ENCODE data around the gene ATM. TPM values are rescaled to one million over a fixed set of nuclear protein-coding genes. Genes with fewer than 3 reads are reported as not detected.

Gene ATM
- total RNA-seq, 2 donors from 2014 or later, result 36.4 to 81.3 TPM

DNA sequence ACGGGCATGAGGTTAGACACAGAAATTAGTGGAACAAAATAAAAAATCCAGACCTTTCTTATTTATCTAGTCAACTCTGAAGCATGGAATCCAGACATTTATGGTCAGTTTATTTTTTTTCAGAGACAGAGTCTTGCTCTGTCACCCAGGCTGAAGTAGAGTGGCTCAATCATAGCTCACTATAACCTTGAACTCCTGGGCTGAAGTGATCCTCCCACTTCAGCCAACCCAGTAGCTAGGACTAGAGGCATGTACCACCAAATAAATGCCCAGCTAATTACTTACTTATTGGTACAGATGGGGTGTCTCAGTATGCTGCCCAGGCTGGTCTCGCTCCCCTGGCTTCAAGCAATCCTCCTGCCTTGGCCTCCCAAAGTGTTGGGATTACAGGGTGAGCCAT is 9.1 kb upstream of the ATM start:
- H3K27ac Mint-ChIP-seq, result no peak overlapping the region
- DNase-seq (ENCODE audit: low spot score in 2 of 2) (no peak), ATAC-seq (no peak)
- peaks cover 13 to 59% of the 10 kb centered on the region in 2 donors for H3K36me3 Mint-ChIP-seq
- peaks cover 0 to 7% of the 10 kb centered on the region in 2 donors for H3K9me3 Mint-ChIP-seq

DNA sequence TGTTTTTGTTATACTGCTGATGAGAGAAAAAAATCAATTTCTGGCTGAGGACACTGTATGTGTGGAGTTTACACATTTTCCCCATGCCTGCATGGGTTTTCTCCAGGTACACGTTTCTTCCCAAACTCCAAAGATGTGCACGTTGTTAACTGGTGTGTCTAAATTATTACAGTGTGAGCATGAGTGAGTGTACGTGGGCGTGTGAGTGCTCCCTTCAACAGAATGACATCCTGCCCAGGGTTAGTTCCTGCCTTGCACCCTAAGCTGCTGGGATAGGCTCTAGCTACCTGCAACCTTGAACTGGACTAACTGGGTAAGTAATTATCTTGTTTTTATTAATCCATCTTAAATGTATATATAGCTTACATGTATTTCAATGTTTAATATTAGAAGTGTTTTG is 5.9 kb upstream of the ATM start:
- Mint-ChIP-seq H3K9me3 (no peaks in the 10 kb centered on the region), H3K36me3 (peaks cover 26 to 33% of the 10 kb centered on the region in 2 donors), H3K27ac (no peak overlapping the region)
- ATAC-seq, result no peak
- DNase-seq (ENCODE audit: low spot score in 2 of 2), result no peak

DNA sequence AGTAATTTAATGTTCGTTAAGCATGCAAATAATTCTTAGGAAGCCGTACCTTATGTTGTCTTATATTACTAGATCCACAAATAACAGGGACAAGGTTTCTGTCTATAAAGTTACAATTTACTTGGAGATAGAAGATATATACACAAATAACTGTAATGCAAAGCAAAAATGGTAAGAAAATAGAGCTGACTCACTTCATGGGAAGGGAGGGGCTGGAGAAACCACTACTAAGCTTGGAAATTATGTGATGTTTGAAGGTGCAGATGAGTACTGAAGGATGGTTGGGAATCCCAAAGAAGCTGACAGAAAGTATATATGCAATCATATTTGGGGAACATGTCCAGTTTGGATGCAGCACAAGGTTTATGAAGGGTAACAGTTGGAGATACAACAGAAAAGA is 4.4 kb upstream of the ATM start:
- DNase-seq (ENCODE audit: low spot score in 2 of 2), result no peak
- ATAC-seq, result no peak
- H3K36me3 Mint-ChIP-seq, result peaks cover 26 to 30% of the 10 kb centered on the region in 2 donors
- no peaks in the 10 kb centered on the region for H3K9me3 Mint-ChIP-seq
- H3K27ac Mint-ChIP-seq, result no peak overlapping the region

DNA sequence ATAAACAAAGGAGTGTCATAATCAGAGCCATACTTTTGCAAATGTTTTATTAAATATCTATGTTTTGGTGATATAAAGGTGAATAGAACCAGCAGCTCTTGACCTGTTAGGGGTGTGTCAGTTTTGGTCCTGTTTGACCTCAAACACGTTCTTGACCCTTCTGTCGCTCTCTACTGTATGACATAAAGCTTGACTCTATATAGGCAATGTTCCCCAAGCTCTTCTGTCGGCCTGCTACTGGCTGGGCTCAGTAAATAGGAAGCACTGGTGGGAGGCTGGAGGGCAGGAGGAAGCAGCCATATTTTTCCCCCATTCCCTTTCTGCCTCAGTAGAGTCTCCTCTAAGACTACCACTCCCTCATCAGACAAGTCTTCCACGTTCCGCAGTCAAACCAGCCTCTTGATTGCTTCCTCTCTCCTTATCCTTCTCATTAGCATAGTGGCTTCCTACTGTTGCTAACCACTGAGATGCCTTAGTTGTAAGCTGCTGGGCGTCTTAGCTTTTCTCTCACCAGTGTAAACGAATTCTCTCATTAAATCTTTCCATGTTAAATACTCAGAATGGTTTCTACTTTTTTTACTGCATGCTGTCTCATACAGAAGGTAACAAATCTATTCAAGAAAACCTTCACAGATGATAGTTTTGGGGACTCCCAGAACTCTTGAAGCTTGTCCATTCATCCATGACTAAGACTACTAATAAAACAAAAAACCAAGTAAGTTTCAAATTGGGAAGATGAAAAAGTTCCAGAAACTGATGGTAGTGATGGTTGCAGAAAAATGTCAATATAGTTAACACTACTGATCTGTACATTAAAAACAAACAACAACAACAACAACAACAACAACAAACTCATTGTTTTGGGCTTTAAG is 3.7 kb upstream of the ATM start:
- H3K9me3 Mint-ChIP-seq, result no peaks in the 10 kb centered on the region
- DNase-seq (ENCODE audit: low spot score in 2 of 2) (no peak), ATAC-seq (no peak)
- H3K27ac Mint-ChIP-seq, result peak overlapping the region in 1 of 2 donors; percentile 20
- H3K36me3 Mint-ChIP-seq, result peaks cover 19 to 27% of the 10 kb centered on the region in 2 donors

DNA sequence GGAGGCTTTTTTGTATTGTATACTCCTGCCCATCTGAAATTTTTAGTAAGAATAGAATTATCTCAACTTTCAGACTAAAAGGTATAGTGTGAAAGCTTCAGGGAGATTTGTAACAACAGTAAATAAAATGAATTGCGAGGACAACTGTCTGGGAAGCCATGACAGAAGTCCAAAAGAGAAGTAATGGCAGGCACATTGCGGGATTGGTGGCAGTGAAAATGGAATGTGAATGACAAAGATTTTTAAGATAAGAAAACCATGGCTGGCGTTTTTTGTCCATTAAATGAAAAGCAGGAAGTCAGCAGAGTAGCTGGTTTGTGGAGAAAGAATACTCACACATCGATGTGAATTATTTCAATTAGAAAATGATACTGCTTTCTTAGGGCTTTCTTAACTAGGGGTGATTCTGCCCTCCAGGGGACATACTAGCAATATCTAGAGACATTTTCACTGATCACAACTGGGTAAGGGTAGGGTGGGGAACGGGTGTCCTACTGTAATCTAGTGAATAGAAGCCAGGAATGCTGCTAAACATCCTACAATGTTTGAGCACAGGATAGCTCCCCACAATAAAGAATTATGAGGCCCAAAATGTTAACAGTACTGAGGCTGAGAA is 2.0 kb upstream of the ATM start:
- no peaks in the 10 kb centered on the region for H3K9me3 Mint-ChIP-seq
- DNase-seq (ENCODE audit: low spot score in 2 of 2), result no peak
- ATAC-seq, result no peak
- peaks cover 10 to 32% of the 10 kb centered on the region in 2 donors for H3K36me3 Mint-ChIP-seq
- no peak overlapping the region for H3K27ac Mint-ChIP-seq

DNA sequence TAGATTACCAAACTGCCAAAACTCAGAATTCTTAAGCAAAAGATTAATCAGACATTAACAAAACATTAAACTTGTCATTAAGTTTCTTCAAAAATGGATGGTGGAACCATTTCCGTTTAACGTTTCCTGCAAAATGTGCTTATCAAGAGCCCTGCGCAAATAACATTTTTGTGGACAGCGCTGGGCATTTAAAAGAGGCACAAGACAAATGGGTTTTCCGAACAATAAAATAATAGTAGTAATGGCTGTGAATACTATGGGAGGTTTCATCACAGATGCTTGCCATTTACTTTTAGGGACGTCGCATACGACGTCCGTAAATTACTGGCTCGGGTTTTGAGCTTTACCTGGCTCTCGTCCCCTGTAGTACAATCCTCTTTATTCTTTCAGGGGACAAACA is 1.5 kb upstream of the ATM start:
- no peak for DNase-seq (ENCODE audit: low spot score in 2 of 2)

DNA sequence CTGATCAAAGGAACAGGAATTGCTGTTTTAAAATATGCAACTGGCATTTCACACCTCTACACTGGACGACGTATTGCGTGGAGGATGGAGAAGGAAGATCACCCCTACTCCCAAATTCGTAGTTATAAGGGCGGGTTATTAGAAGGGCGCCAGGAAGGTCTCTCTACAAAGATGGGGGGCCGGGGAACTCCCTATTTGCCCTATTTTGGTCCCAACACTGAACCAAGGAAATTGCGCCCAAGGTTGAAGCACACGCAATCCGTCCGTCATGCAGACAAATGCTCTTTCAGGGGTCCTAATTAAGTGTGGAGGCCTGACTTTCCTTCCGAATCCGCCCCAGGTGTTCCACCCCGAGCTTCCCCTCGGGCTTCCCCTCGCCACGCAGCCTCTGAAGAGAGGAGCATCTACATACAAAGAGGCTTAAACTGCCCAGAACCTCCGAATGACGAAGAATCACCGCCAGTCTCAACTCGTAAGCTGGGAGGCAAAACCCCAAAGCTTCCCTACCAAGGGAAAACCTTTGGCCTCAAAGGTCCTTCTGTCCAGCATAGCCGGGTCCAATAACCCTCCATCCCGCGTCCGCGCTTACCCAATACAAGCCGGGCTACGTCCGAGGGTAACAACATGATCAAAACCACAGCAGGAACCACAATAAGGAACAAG is 825 bp upstream of the ATM start:
- no peak for ATAC-seq
- no peak for DNase-seq (ENCODE audit: low spot score in 2 of 2)
- H3K9me3 Mint-ChIP-seq, result no peaks in the 10 kb centered on the region
- H3K36me3 Mint-ChIP-seq, result peaks cover 9 to 32% of the 10 kb centered on the region in 2 donors
- H3K27ac Mint-ChIP-seq, result no peak overlapping the region

More for the DNA sequence above, 1.5 kb upstream of the ATM start:
- Mint-ChIP-seq H3K36me3 (peaks cover 9 to 32% of the 10 kb centered on the region in 2 donors), H3K27ac (no peak overlapping the region), H3K9me3 (no peaks in the 10 kb centered on the region)
- no peak for ATAC-seq

DNA sequence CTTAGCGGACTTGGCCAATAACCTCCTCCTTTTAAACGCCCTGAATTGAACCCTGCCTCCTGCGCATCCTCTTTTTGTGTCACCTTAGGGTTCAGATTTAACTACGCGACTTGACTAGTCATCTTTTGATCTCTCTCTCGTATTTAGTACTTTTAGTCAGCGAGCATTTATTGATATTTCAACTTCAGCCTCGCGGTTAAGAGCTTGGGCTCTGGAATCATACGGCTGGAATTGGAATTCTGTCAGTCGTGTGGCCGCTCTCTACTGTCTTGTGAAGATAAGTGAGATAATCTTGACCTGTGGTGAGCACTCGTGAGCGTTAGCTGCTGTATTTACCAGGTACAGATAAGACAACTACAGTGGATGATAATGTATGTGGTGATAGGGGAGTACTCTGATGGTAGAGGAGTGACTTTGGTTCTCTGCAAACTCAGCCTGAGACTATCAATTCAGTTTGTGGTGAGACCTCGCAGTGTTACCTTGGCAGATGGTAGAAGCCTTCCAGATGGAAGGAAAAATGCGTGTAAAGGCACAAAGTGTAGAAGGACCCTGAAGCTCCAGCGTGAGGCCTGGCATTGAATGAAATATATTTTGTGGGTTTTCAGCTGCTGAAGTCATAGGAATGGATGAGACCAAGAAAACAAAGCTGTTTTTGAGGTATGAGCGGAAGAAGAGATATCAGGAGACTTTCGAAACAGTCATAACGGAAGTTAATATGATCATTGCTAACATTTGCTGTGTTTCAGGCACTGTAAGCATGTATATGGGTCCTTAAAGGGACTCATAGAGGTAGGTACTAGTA is 682 bp downstream of the ATM start:
- Mint-ChIP-seq H3K9me3 (no peaks in the 10 kb centered on the region), H3K36me3 (peaks cover 9 to 32% of the 10 kb centered on the region in 2 donors), H3K27ac (no peak overlapping the region)
- DNase-seq (ENCODE audit: low spot score in 2 of 2) (peak; percentile 57 to 65), ATAC-seq (peak; percentile 45 to 58)

DNA sequence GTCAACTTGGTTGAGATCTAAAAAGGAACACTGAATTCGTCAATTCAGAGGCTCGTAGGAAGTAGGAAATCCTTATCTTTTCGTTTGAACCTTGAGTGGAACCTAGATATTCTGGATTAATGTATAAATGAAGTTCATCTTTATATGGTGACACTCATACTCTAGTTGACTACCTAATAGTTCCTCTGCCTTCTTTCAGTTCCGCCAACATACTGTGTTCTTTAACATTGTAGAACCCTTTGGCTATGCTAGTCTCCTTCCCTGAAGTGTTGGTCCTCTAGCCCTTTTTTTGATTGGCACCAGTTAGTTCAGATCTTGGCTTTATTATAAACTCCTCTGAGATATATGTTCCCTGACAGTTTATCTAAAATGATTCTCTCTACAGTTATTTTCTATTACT is 1.5 kb downstream of the ATM start:
- no peak for DNase-seq (ENCODE audit: low spot score in 2 of 2)
- Mint-ChIP-seq H3K27ac (peak overlapping the region in 1 of 2 donors; percentile 98), H3K36me3 (peaks cover 9 to 32% of the 10 kb centered on the region in 2 donors), H3K9me3 (no peaks in the 10 kb centered on the region)
- ATAC-seq, result no peak

DNA sequence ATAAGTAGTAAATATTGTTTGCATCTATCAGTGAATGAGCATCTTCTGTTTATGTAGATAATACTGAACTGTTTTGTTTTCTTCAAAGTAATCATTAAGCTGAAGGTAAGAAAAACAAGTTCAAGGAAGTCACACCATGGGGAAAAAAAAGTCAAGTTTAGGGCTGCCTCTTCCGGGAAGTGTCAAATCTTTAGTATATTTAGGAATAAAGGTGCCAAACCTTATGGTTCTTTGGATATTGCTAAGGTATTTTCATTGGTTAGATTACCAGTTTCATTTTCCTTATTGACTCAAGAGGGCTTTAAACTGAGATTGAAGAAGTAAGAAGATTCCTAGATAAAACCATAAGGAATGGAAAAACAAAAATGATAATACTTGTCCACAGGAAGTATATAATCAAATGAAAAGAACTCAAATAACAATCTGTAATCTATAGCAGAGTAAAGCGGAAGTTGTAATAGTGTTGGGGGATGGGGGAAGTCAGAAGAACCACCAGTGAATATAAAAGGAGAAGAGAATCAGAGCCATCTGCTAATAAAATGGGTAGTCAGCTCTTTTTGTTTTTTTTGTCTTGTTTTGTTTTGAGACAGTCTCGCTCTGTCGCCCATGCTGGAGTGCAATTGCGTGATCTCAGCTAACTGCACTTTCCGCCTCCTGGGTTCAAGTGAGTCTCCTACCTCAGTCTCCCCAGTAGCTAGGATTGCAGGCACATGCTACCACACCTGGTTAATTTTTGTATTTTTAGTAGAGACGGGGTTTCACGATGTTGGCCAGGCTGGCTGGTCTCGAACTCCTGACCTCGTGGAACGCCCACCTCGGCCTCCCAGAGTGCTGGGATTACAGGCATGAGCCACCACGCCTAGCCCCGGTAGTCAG is 2.3 kb downstream of the ATM start:
- peak in 1 of 2 donors; percentile 0 for ATAC-seq
- Mint-ChIP-seq H3K9me3 (no peaks in the 10 kb centered on the region), H3K36me3 (peaks cover 9 to 26% of the 10 kb centered on the region in 2 donors), H3K27ac (peak overlapping the region in 1 of 2 donors; percentile 98)
- DNase-seq (ENCODE audit: low spot score in 2 of 2), result no peak

DNA sequence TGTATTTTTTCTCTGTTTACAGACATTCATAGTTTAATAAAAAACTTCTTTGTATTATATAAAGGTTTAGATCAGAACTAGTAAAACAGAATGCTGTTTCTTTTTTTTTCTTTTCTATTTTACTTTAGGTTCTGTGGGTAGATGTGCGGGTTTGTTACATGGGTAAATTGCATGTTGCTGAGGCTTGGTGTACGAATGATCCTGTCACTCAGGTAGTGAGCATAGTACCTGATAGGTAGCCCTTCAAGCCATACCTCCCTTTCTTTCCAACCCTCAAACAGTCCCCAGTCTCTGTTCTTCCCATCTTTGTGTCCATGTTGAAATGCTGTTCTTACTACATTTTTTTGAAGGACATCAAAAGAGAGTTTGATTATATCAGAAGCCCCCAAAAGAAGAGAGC is 3.2 kb downstream of the ATM start:
- no peaks in the 10 kb centered on the region for H3K9me3 Mint-ChIP-seq
- ATAC-seq (no peak), DNase-seq (ENCODE audit: low spot score in 2 of 2) (no peak)
- H3K27ac Mint-ChIP-seq, result peak overlapping the region in 1 of 2 donors; percentile 90
- H3K36me3 Mint-ChIP-seq, result peaks cover 9 to 18% of the 10 kb centered on the region in 2 donors

DNA sequence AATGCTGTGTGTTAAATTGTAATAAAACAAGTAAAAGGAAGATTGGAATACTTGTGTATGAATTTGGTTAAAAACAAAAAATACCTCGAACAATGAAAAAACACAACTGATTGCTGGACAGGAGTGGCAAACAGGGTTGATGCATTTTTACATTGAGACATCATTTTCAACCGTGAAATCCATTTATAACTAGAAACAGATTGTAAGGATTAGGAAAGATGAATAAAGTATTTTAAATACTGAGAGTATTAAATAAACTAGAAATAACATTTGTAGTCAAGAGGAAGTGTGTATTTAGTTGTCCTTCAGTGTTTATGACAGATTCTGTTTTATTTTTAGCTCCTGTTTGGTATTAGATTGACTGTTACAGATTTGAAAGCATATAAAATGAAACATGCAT is 5.4 kb downstream of the ATM start:
- Mint-ChIP-seq H3K27ac (peak overlapping the region; percentile 44 to 61), H3K36me3 (peaks cover 8 to 13% of the 10 kb centered on the region in 2 donors), H3K9me3 (no peaks in the 10 kb centered on the region)
- ATAC-seq (no peak), DNase-seq (ENCODE audit: low spot score in 2 of 2) (no peak)

DNA sequence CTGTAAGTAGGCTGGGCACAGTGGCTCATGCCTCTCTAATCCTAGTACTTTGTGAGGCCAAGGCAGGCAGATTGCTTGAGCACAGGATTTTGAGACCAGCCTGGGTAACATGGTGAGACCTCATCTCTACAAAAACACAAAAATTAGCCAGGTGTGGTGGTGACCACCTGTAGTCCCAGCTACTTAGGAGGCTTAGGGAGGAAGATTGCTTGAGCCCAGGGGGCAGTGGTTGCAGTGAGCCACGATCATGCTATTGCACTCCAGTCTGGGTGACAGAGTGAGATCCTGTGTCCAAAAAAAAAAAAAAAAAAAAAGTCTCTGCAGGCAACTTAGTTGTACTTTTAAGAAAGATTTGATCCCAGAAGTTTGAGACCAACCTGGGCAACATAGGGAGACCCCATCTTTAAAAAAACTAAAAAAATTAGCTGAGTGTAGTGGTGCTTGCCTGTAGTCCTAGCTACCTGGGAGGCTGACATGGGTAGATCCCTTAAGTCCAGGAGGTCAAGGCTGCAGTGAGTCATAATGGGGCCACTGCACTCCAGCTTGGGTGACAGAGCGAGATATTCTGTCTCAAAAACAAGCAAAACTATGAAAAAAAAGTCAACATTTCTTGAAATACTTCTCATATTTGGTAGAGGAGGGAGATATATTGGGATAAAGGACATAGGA is 10.5 kb downstream of the ATM start:
- no peak for ATAC-seq
- Mint-ChIP-seq H3K9me3 (no peaks in the 10 kb centered on the region), H3K27ac (peak overlapping the region; percentile 9 to 60), H3K36me3 (peaks cover 8 to 15% of the 10 kb centered on the region in 2 donors)
- no peak for DNase-seq (ENCODE audit: low spot score in 2 of 2)

DNA sequence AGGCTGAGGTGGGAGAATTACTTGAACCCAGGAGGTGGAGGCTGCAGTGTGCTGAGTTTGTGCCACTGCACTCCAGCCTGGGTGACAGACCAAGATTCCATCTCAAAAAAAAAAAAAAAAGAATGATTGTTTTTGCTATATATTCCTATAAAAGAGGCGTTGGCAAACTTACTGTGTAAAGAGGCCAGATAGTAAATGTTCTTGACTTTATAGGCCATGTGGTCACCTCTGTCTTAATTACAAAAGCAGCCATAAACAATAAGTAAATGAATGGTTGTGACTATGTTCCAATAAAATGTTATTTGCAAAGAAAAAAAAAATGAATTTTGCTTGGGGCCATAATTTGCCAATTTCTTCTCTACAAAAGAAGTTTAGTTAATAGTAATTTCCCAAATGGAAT is 12.3 kb downstream of the ATM start:
- ATAC-seq (no peak), DNase-seq (ENCODE audit: low spot score in 2 of 2) (no peak)
- no peak overlapping the region for H3K27ac Mint-ChIP-seq
- no peaks in the 10 kb centered on the region for H3K9me3 Mint-ChIP-seq
- H3K36me3 Mint-ChIP-seq, result peaks cover 19 to 20% of the 10 kb centered on the region in 2 donors

DNA sequence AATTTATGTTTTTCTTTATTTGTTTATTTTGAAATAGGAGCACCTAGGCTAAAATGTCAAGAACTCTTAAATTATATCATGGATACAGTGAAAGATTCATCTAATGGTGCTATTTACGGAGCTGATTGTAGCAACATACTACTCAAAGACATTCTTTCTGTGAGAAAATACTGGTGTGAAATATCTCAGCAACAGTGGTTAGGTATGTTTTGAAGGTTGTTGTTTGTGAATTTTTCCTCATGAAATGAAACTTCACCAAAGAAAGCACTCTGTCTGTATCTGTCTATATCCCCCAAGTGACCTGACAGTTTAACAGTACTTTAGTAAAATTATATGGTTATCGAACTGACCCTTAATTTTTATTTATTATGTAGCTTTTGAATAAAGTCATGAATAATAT is 12.8 kb downstream of the ATM start:
- Mint-ChIP-seq H3K36me3 (peaks cover 20 to 21% of the 10 kb centered on the region in 2 donors), H3K9me3 (no peaks in the 10 kb centered on the region), H3K27ac (peak overlapping the region; percentile 95 to 96)
- no peak for ATAC-seq
- DNase-seq (ENCODE audit: low spot score in 2 of 2), result no peak

Measured in activated naive CD4-positive, alpha-beta T cell treated with anti-CD3 and anti-CD28 coated beads, Interleukin-2, amount 50 U/mL, for 72 hours (primary cell).